ENCODE results near the gene CACHD1.

Gene CACHD1

DNA sequence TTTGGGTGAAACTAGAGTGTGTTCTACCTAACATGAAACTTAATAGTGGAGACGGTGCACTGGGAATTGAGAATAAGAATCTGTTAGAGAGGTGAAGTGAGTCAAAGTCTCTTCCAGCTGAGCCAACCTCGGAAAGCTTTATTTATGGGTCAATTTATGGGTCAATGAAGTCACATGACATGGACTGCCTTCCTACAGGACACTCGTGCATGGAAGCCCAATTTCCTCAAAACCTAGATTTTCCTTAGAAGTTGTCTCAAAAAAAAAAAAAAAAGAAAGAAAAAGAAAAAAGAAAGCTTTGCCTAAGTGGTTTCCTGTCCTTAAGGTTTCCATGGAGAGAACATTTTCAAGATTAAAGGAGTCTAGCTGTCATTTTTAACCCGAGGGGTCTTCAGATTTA is 26.7 kb downstream of the CACHD1 start:
- 0 out of 2 replicates have a peak, but pooled peaks cover 3% of the 10 kb centered on the region for H3K36me3 ChIP-seq (ENCODE audit: control insufficient read depth, insufficient read depth, low read length)
- H3K27ac ChIP-seq (ENCODE audit: low read depth, low read length) = peak overlapping the region; percentile 94
- no peaks in the 10 kb centered on the region for H3K9me3 ChIP-seq (ENCODE audit: control insufficient read depth, insufficient read depth, low read length)
- H3K9ac ChIP-seq (ENCODE audit: low read depth, low read length) = no peak overlapping the region
- peaks cover 82% of the 10 kb centered on the region for H3K4me1 ChIP-seq (ENCODE audit: control insufficient read depth, insufficient read depth, low read length)
- H3K4me3 ChIP-seq (ENCODE audit: low read depth, low read length) = peak overlapping the region; percentile 30
- no peaks in the 10 kb centered on the region for H3K27me3 ChIP-seq (ENCODE audit: control insufficient read depth, insufficient read depth, low read length)

DNA sequence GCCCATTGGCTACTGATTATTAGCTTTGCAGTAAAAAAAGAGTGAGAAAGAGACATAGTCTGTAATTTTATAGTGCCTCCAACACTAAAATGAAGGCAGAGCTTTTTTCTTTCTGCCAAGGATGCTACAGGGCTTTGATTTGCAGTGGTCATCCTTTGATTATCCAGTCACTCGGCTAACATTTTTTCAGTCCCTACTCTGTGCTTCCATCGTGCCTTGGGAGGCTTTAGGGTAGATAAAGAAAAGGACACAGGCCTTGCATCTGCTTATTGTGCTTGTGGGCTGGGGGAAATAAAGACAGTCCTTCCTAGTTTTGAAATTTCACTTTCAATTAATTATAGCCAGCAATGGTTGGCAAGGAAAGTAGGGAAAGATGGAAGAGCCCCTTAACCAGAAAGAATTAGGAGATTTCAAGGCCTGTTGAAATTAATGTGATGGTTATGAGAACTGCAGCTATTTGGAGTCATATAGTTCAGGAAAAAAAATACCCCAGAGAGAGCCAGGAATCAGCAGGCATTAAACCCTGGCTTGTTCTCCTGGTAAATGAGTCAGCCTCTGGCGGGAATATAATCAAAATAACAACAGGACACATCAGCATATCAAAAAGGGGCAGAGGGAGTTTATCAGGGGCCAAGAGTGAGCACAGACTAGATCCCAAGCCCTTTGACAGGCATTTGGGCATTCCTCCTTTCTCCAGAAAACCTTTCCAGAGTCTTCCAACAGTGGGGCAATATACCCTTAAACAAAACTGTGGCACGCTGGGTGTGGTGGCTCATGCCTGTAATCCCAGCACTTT is 27.4 kb downstream of the CACHD1 start:
- 0 out of 2 replicates have a peak, but pooled peaks cover 3% of the 10 kb centered on the region for H3K36me3 ChIP-seq (ENCODE audit: control insufficient read depth, insufficient read depth, low read length)
- peak overlapping the region; percentile 94 for H3K27ac ChIP-seq (ENCODE audit: low read depth, low read length)
- H3K4me1 ChIP-seq (ENCODE audit: control insufficient read depth, insufficient read depth, low read length) = peaks cover 84% of the 10 kb centered on the region
- H3K4me3 ChIP-seq (ENCODE audit: low read depth, low read length) = peak overlapping the region; percentile 30
- H3K9me3 ChIP-seq (ENCODE audit: control insufficient read depth, insufficient read depth, low read length) = no peaks in the 10 kb centered on the region
- H3K27me3 ChIP-seq (ENCODE audit: control insufficient read depth, insufficient read depth, low read length) = no peaks in the 10 kb centered on the region
- H3K9ac ChIP-seq (ENCODE audit: low read depth, low read length) = peak overlapping the region; percentile 25; the same call in 1 of the 2 replicates

DNA sequence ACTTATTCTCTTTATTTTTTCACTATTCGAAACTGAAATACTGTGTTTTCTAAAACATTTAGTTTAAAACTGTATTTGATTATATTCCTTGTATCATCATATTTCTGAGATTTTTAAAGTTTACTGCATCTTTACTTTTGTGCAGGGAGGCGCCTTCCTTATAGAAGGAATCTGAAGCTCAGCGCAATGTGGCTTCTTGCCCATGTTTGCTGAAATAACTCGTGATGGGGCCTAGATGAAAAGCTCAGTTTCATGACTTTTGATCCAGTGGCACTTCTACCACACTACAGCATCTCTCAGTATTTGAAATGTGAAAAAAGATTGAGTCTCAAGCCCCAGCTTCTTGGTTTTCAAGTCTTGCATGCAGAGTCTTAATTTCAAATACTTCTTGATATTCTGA is 28.4 kb downstream of the CACHD1 start:
- Histone ChIP-seq H3K36me3 (ENCODE audit: control insufficient read depth, insufficient read depth, low read length) (0 out of 2 replicates have a peak, but pooled peaks cover 3% of the 10 kb centered on the region), H3K4me3 (ENCODE audit: low read depth, low read length) (no peak overlapping the region), H3K9ac (ENCODE audit: low read depth, low read length) (no peak overlapping the region), H3K9me3 (ENCODE audit: control insufficient read depth, insufficient read depth, low read length) (no peaks in the 10 kb centered on the region), H3K4me1 (ENCODE audit: control insufficient read depth, insufficient read depth, low read length) (peaks cover 84% of the 10 kb centered on the region), H3K27ac (ENCODE audit: low read depth, low read length) (peak overlapping the region; percentile 94), H3K27me3 (ENCODE audit: control insufficient read depth, insufficient read depth, low read length) (no peaks in the 10 kb centered on the region)

DNA sequence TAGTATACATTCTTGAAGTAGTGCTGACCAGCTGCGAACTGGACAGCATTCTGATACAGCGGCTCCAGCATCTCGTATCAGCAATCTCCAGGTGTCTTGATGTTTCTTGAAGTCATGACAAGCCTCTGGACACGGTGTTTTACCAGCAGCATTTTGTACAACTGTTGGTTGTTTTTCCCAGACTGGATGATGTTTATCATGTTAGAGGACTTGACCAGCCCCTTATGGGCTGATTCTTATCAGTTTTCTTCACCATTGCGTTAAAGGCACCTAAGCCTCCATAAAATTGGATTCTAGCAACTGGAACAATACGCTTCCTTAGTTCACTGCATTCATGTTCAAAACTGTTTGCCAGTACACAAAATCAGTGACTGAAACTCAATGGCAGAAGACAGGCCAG is 29.1 kb downstream of the CACHD1 start:
- Histone ChIP-seq H3K4me1 (ENCODE audit: control insufficient read depth, insufficient read depth, low read length) (peaks cover 86% of the 10 kb centered on the region), H3K27ac (ENCODE audit: low read depth, low read length) (no peak overlapping the region), H3K4me3 (ENCODE audit: low read depth, low read length) (no peak overlapping the region), H3K36me3 (ENCODE audit: control insufficient read depth, insufficient read depth, low read length) (0 out of 2 replicates have a peak, but pooled peaks cover 3% of the 10 kb centered on the region), H3K9me3 (ENCODE audit: control insufficient read depth, insufficient read depth, low read length) (no peaks in the 10 kb centered on the region), H3K27me3 (ENCODE audit: control insufficient read depth, insufficient read depth, low read length) (no peaks in the 10 kb centered on the region), H3K9ac (ENCODE audit: low read depth, low read length) (no peak overlapping the region)

DNA sequence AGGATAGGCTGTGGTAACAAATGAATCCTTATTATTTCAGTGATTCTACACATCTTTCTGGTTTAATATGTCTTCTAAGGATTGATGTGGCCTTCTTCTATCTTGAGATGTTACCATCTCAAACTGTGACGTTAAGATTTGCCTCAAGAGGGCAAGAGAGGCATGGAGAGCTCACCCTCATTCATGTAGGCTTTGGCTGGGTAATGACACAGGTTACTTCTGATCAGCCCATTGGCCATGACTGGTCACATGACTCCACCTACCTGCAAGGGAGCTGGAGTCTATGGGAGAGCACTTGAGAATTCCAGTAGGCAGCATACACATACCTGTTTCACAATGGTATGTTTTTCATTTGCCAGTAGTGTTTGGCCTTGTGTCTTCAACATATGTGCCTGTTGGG is 30.0 kb downstream of the CACHD1 start:
- no peaks in the 10 kb centered on the region for H3K27me3 ChIP-seq (ENCODE audit: control insufficient read depth, insufficient read depth, low read length)
- H3K9me3 ChIP-seq (ENCODE audit: control insufficient read depth, insufficient read depth, low read length) = no peaks in the 10 kb centered on the region
- peaks cover 86% of the 10 kb centered on the region for H3K4me1 ChIP-seq (ENCODE audit: control insufficient read depth, insufficient read depth, low read length)
- 0 out of 2 replicates have a peak, but pooled peaks cover 3% of the 10 kb centered on the region for H3K36me3 ChIP-seq (ENCODE audit: control insufficient read depth, insufficient read depth, low read length)
- no peak overlapping the region for H3K9ac ChIP-seq (ENCODE audit: low read depth, low read length)
- H3K4me3 ChIP-seq (ENCODE audit: low read depth, low read length) = no peak overlapping the region
- no peak overlapping the region for H3K27ac ChIP-seq (ENCODE audit: low read depth, low read length)

DNA sequence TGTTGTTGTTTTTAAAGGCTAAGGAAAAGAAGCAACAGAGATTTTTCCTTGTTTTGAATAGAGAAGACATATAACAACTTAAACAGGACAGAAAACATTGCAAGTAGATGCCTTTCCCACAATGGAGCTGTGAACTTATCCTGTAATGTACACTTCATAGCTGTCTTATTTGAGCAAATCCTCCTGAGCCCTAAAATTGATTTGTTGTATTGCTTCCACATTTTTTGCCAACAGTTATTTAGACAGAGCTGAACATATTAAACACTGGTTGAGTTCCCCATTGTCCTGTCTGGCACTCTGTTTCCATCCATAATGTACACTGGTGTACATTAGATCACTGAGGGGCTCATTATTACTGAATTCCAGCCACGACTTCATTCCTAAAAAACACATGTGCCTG is 32.2 kb downstream of the CACHD1 start:
- 0 out of 2 replicates have a peak, but pooled peaks cover 3% of the 10 kb centered on the region for H3K36me3 ChIP-seq (ENCODE audit: control insufficient read depth, insufficient read depth, low read length)
- no peak overlapping the region for H3K4me3 ChIP-seq (ENCODE audit: low read depth, low read length)
- no peak overlapping the region for H3K27ac ChIP-seq (ENCODE audit: low read depth, low read length)
- no peak overlapping the region for H3K9ac ChIP-seq (ENCODE audit: low read depth, low read length)
- H3K27me3 ChIP-seq (ENCODE audit: control insufficient read depth, insufficient read depth, low read length) = peaks cover 11% of the 10 kb centered on the region
- H3K4me1 ChIP-seq (ENCODE audit: control insufficient read depth, insufficient read depth, low read length) = peaks cover 79% of the 10 kb centered on the region
- no peaks in the 10 kb centered on the region for H3K9me3 ChIP-seq (ENCODE audit: control insufficient read depth, insufficient read depth, low read length)

DNA sequence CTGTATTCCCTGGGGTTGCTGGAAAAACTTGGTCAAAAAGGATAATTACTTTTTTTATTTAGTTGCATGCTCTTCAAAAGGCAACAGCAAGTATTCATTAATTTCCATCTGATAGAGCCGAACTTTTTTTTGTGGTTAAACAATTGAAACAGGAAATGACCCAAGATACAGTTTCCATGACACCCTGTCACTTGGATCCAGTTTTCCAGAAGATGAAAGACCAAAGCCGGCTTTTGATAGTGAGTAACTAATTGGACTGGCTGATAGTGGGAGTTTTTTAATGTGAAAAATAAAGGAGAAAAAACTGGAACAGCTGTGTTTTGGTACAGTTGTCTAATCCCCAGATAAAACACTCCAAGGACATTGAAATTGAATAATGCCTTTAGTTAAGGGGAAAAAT is 33.0 kb downstream of the CACHD1 start:
- Histone ChIP-seq H3K4me3 (ENCODE audit: low read depth, low read length) (no peak overlapping the region), H3K27me3 (ENCODE audit: control insufficient read depth, insufficient read depth, low read length) (peaks cover 11% of the 10 kb centered on the region), H3K9me3 (ENCODE audit: control insufficient read depth, insufficient read depth, low read length) (no peaks in the 10 kb centered on the region), H3K36me3 (ENCODE audit: control insufficient read depth, insufficient read depth, low read length) (0 out of 2 replicates have a peak, but pooled peaks cover 3% of the 10 kb centered on the region), H3K9ac (ENCODE audit: low read depth, low read length) (no peak overlapping the region), H3K4me1 (ENCODE audit: control insufficient read depth, insufficient read depth, low read length) (peaks cover 84% of the 10 kb centered on the region), H3K27ac (ENCODE audit: low read depth, low read length) (no peak overlapping the region)

DNA sequence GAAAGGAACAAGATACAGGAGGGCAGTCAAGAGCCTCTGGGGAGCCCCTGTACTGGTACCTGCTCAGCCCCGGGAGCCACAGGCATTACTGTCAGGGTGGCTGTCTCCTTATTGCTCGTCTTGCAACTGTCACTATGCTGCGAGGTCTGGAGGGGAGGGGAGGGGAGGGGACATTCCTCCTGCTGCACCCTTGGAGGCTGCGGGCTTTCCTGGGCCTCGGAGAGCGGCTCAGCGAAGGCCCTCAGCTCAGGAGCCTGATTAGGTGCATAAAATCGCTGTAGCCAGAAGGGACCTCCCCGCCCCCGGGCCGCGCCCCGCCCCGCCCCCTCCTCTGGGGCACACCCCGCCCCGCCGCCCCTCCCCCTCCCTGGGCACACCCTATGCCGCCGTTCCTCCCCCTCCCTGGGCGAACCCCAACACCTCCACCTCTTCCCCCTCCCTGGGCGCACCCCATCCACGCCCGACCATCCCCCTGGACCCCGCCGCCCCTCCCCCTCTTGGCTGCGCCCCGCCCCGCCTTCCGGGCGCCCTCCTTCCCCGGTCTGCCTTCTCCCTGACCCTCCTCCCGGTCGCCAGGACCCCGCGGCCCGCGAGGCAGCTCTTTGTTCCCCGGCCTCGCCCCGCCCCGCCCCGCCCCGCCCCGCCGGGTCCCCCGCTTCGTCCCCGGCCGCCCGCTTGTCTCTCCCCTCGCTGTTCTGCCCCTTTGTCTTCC is 35.5 kb downstream of the CACHD1 start:
- Histone ChIP-seq H3K27ac (ENCODE audit: low read depth, low read length) (peak overlapping the region; percentile 81), H3K9ac (ENCODE audit: low read depth, low read length) (no peak overlapping the region), H3K4me3 (ENCODE audit: low read depth, low read length) (peak overlapping the region; percentile 58)

DNA sequence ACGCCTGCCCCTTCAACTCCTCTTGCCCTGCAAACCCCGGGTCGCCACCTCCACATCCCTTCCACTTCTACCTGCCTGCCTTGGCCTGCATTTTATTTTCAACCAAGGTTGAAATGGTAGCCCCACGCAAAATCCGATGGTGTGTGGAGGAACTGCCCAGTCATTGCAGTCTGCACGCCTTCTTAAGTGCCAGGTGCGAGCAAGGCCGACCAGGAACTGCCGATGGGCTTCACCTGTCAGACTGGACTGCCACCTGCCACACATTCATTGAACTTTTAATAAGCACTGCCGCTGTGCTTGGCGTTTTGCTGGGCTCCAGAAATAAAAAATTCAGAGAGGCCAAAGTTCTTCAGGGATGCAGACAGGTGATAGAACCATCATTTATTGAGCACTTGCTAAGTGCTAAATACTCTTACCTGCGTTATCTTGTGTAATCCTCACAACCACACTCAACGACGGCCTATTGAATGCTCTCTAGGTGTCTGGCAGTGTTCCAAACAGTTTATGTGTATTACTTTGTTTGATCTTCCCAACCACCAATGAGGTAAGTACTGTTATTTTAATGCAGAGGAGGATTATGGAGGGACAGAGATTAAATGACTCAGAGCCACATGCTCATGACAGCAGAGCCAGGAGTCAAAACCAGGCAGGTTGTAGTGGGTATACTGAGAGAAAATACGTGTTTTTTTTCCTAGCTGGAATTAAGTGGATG is 36.2 kb downstream of the CACHD1 start:
- Histone ChIP-seq H3K4me3 (ENCODE audit: low read depth, low read length) (peak overlapping the region; percentile 38), H3K27ac (ENCODE audit: low read depth, low read length) (peak overlapping the region; percentile 81), H3K9me3 (ENCODE audit: control insufficient read depth, insufficient read depth, low read length) (no peaks in the 10 kb centered on the region), H3K36me3 (ENCODE audit: control insufficient read depth, insufficient read depth, low read length) (no peaks in the 10 kb centered on the region), H3K9ac (ENCODE audit: low read depth, low read length) (0 out of 2 replicates have a peak overlapping the region, but pooled peaks have one; percentile 10), H3K27me3 (ENCODE audit: control insufficient read depth, insufficient read depth, low read length) (peaks cover 13% of the 10 kb centered on the region), H3K4me1 (ENCODE audit: control insufficient read depth, insufficient read depth, low read length) (peaks cover 79% of the 10 kb centered on the region)

More for the DNA sequence above, 35.5 kb downstream of the CACHD1 start:
- Histone ChIP-seq H3K27me3 (ENCODE audit: control insufficient read depth, insufficient read depth, low read length) (peaks cover 13% of the 10 kb centered on the region), H3K9me3 (ENCODE audit: control insufficient read depth, insufficient read depth, low read length) (no peaks in the 10 kb centered on the region), H3K4me1 (ENCODE audit: control insufficient read depth, insufficient read depth, low read length) (peaks cover 78% of the 10 kb centered on the region), H3K36me3 (ENCODE audit: control insufficient read depth, insufficient read depth, low read length) (no peaks in the 10 kb centered on the region)

DNA sequence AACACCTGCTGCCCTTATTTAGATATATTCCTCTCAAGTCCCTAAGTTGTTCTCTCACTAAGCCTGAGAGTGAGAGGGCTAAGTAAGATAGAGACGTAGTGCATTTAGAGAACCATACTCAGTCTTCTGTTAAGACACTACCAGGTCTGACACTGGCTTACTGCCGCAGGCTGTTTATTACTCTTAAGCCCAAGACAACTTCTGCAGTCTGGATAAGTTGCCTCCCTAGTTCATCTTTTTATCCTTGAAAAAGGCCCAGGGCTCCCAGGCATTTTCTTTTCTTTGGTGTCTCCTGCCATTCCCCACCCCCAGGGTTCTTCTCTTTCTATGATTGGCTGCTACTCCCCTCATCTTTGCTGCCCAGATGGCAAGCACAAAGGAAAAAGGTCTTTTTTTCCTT is 38.7 kb downstream of the CACHD1 start:
- no peaks in the 10 kb centered on the region for H3K36me3 ChIP-seq (ENCODE audit: control insufficient read depth, insufficient read depth, low read length)
- no peaks in the 10 kb centered on the region for H3K9me3 ChIP-seq (ENCODE audit: control insufficient read depth, insufficient read depth, low read length)
- no peak overlapping the region for H3K4me3 ChIP-seq (ENCODE audit: low read depth, low read length)
- H3K27ac ChIP-seq (ENCODE audit: low read depth, low read length) = peak overlapping the region; percentile 50
- peaks cover 72% of the 10 kb centered on the region for H3K4me1 ChIP-seq (ENCODE audit: control insufficient read depth, insufficient read depth, low read length)
- peaks cover 13% of the 10 kb centered on the region for H3K27me3 ChIP-seq (ENCODE audit: control insufficient read depth, insufficient read depth, low read length)
- no peak overlapping the region for H3K9ac ChIP-seq (ENCODE audit: low read depth, low read length)

Data from HUES48 (cell line).